ENCODE data around the gene CBLL1.

Gene CBLL1

GRCh38 chr7:107743567-107744344 is at the start of gene CBLL1:
CBLL1 (plus strand) TSS chr7:107744142; CDS start chr7:107744164, 22 bp downstream.
- peak; percentile 92 to 96 (median 95) for DNase-seq (ENCODE audit: low read depth in 2 of 3, low spot score in 1 of 3)

GRCh38 chr7:107694386-107694785 is 49.6 kb upstream of the CBLL1 start:
- DNase-seq (ENCODE audit: low read depth in 2 of 3, low spot score in 1 of 3): no peak

- DNase-seq (ENCODE audit: low read depth in 2 of 3, low spot score in 1 of 3): no peak
These were observed 47.5 kb upstream of the CBLL1 start for GRCh38 chr7:107696330-107696946.

- no peak for DNase-seq (ENCODE audit: low read depth in 2 of 3, low spot score in 1 of 3)
These were observed 46.5 kb upstream of the CBLL1 start for GRCh38 chr7:107697321-107698049.

GRCh38 chr7:107700570-107700969 is 43.4 kb upstream of the CBLL1 start:
- DNase-seq (ENCODE audit: low read depth in 2 of 3, low spot score in 1 of 3): no peak

- no peak for DNase-seq (ENCODE audit: low read depth in 2 of 3, low spot score in 1 of 3)
These were observed 42.8 kb upstream of the CBLL1 start for GRCh38 chr7:107701191-107701590.

GRCh38 chr7:107703219-107703618 is 40.7 kb upstream of the CBLL1 start:
- no peak for DNase-seq (ENCODE audit: low read depth in 2 of 3, low spot score in 1 of 3)

GRCh38 chr7:107703872-107704271 is 40.1 kb upstream of the CBLL1 start:
- no peak for DNase-seq (ENCODE audit: low read depth in 2 of 3, low spot score in 1 of 3)

- no peak for DNase-seq (ENCODE audit: low read depth in 2 of 3, low spot score in 1 of 3)
These were observed 35.0 kb upstream of the CBLL1 start for GRCh38 chr7:107708956-107709355.

GRCh38 chr7:107711301-107711700 is 32.6 kb upstream of the CBLL1 start:
- DNase-seq (ENCODE audit: low read depth in 2 of 3, low spot score in 1 of 3): no peak

- DNase-seq (ENCODE audit: low read depth in 2 of 3, low spot score in 1 of 3): no peak
These were observed 31.9 kb upstream of the CBLL1 start for GRCh38 chr7:107712025-107712424.

GRCh38 chr7:107712896-107713295 is 31.0 kb upstream of the CBLL1 start:
- no peak for DNase-seq (ENCODE audit: low read depth in 2 of 3, low spot score in 1 of 3)

- DNase-seq (ENCODE audit: low read depth in 2 of 3, low spot score in 1 of 3): no peak
These were observed 28.4 kb upstream of the CBLL1 start for GRCh38 chr7:107715531-107715930.

GRCh38 chr7:107718456-107719193 is 25.3 kb upstream of the CBLL1 start:
- no peak for DNase-seq (ENCODE audit: low read depth in 2 of 3, low spot score in 1 of 3)

GRCh38 chr7:107721286-107721685 is 22.7 kb upstream of the CBLL1 start:
- no peak for DNase-seq (ENCODE audit: low read depth in 2 of 3, low spot score in 1 of 3)

GRCh38 chr7:107723255-107723654 is 20.7 kb upstream of the CBLL1 start:
- no peak for DNase-seq (ENCODE audit: low read depth in 2 of 3, low spot score in 1 of 3)

GRCh38 chr7:107725138-107725740 is 18.7 kb upstream of the CBLL1 start:
- peak in 2 of 3 donors; percentile 34 to 65 for DNase-seq (ENCODE audit: low read depth in 2 of 3, low spot score in 1 of 3)

GRCh38 chr7:107726356-107727130 is 17.4 kb upstream of the CBLL1 start:
- DNase-seq (ENCODE audit: low read depth in 2 of 3, low spot score in 1 of 3): no peak

- no peak for DNase-seq (ENCODE audit: low read depth in 2 of 3, low spot score in 1 of 3)
These were observed 15.7 kb upstream of the CBLL1 start for GRCh38 chr7:107728276-107728675.

All from stimulated activated CD4-positive, alpha-beta T cell treated with anti-CD3 and anti-CD28 coated beads, Interleukin-12 subunit alpha, Interleukin-12 subunit beta, amount 100 ng/mL, for 48 hours (primary cell).